ENCODE results near the gene SORBS2. TPM values are rescaled to one million over a fixed set of nuclear protein-coding genes. Genes with fewer than 3 reads are reported as not detected.

SORBS2 gene
- total RNA-seq, 1 experiment from 2014 or later, result 8.4 TPM

DNA sequence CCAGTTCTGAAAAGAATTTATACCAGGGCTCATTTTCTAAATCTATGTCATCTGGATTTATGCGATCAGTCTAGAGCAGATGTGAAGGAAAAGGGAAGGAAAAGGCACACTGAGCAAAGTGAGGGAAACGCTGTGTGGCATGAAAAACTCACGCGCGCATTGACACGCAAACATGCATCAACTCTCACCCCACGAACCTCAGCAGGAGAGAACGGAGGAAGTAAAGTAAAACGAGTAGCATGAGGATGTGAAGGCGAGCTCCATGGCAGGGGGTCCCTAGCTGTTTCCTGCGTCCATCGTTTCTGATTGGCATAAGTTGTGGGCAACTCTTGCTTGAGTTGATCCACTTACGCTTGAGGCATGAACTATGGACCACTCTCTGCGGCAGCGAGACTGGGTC lies 173.9 kb downstream of the SORBS2 start:
- intact Hi-C loops (cut with micrococcal nuclease; ENCODE audit: unreplicated experiment), result no loop called here
- H3K27ac ChIP-seq (ENCODE audit: low read length), result no peak overlapping the region
- TF ChIP-seq, protein P1, sequence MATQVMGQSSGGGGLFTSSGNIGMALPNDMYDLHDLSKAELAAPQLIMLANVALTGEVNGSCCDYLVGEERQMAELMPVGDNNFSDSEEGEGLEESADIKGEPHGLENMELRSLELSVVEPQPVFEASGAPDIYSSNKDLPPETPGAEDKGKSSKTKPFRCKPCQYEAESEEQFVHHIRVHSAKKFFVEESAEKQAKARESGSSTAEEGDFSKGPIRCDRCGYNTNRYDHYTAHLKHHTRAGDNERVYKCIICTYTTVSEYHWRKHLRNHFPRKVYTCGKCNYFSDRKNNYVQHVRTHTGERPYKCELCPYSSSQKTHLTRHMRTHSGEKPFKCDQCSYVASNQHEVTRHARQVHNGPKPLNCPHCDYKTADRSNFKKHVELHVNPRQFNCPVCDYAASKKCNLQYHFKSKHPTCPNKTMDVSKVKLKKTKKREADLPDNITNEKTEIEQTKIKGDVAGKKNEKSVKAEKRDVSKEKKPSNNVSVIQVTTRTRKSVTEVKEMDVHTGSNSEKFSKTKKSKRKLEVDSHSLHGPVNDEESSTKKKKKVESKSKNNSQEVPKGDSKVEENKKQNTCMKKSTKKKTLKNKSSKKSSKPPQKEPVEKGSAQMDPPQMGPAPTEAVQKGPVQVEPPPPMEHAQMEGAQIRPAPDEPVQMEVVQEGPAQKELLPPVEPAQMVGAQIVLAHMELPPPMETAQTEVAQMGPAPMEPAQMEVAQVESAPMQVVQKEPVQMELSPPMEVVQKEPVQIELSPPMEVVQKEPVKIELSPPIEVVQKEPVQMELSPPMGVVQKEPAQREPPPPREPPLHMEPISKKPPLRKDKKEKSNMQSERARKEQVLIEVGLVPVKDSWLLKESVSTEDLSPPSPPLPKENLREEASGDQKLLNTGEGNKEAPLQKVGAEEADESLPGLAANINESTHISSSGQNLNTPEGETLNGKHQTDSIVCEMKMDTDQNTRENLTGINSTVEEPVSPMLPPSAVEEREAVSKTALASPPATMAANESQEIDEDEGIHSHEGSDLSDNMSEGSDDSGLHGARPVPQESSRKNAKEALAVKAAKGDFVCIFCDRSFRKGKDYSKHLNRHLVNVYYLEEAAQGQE (IDR thresholded peaks at IDR 0.05; ENCODE audit: insufficient read depth in 1 of 2, low read depth in 2 of 2, low read length in 1 of 2), result no peak
- TF ChIP-seq POLR2AphosphoS5 (IDR thresholded peaks at IDR 0.05; ENCODE audit: low read depth, low read length) (no peak), TCF7L2 (IDR thresholded peaks at IDR 0.05; ENCODE audit: low read depth, low read length) (no peak), SIN3A (IDR thresholded peaks at IDR 0.05; ENCODE audit: borderline replicate concordance, insufficient read depth, low read depth, low read length) (no peak)
- TF ChIP-seq, protein P2, sequence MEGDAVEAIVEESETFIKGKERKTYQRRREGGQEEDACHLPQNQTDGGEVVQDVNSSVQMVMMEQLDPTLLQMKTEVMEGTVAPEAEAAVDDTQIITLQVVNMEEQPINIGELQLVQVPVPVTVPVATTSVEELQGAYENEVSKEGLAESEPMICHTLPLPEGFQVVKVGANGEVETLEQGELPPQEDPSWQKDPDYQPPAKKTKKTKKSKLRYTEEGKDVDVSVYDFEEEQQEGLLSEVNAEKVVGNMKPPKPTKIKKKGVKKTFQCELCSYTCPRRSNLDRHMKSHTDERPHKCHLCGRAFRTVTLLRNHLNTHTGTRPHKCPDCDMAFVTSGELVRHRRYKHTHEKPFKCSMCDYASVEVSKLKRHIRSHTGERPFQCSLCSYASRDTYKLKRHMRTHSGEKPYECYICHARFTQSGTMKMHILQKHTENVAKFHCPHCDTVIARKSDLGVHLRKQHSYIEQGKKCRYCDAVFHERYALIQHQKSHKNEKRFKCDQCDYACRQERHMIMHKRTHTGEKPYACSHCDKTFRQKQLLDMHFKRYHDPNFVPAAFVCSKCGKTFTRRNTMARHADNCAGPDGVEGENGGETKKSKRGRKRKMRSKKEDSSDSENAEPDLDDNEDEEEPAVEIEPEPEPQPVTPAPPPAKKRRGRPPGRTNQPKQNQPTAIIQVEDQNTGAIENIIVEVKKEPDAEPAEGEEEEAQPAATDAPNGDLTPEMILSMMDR (IDR thresholded peaks at IDR 0.05), result no peak
- no peaks in the 10 kb centered on the region for H3K9me3 ChIP-seq (ENCODE audit: control insufficient read depth, insufficient read depth, low read depth, low read length)
- H3K27me3 ChIP-seq (ENCODE audit: control insufficient read depth, insufficient read depth, low read length), result no peaks in the 10 kb centered on the region
- ChIA-PET CTCF (interaction anchor here (0.7 kb wide), 1 partner anchor 26 kb away, joined by 3 read pairs; no protein-coding TSS in a partner anchor), POLR2A (no interaction called here)
- H3K36me3 ChIP-seq (ENCODE audit: control insufficient read depth, insufficient read depth, low read length), result no peaks in the 10 kb centered on the region
- DNase-seq (ENCODE audit: low read depth, low spot score), result no peak
- H3K4me1 ChIP-seq (ENCODE audit: control insufficient read depth, insufficient read depth, low read length), result no peaks in the 10 kb centered on the region
- no peak overlapping the region for H3K4me3 ChIP-seq (ENCODE audit: low read depth in 2 of 2, low read length in 2 of 2)
- ATAC-seq, result no peak
- in situ Hi-C loops (cut with HindIII; ENCODE audit: low pct_unique_long_range_greater_than_20kb, low sequenced_read_pairs), result no loop called here
- no TSS peak for BruUV-seq (replicated peaks)

DNA sequence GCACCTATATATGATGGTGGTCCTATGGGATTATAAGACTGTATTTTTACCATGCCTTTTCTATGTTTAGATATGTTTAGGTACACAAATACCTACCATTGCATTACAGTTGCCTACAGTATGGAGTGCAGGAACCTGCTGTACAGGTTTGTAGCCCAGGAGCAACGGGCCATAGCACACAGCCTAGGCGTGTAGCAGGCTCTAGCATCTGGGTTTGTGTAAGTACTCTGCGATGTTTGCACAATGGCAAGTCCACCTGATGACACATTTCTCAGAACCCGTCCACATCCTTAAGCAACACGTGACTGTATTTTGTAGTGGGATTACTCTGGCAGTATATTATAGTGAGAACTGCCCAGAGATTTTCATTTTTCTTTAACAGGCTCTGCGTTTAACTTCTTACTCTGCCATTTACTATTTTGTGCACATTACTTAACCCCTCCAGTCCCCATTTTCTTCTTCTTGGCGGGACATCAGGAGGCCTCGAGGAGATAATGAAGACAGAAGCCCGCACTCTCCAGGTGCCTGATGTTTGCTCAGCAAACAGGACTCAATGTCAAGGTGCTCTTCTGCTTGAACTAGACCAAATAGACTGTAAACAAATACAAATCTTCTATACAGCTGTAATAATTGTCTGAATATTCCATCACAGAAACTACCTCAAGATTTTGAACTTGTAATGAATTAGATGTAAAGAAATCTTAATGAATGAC lies 174.7 kb downstream of the SORBS2 start:
- CTCF ChIA-PET, result no interaction called here

More for the DNA sequence above, 174.7 kb downstream of the SORBS2 start:
- Histone ChIP-seq H3K27me3 (ENCODE audit: control insufficient read depth, insufficient read depth, low read length) (no peaks in the 10 kb centered on the region), H3K4me3 (ENCODE audit: low read depth in 2 of 2, low read length in 2 of 2) (no peak overlapping the region), H3K36me3 (ENCODE audit: control insufficient read depth, insufficient read depth, low read length) (no peaks in the 10 kb centered on the region), H3K4me1 (ENCODE audit: control insufficient read depth, insufficient read depth, low read length) (no peaks in the 10 kb centered on the region), H3K27ac (ENCODE audit: low read length) (no peak overlapping the region), H3K9me3 (ENCODE audit: control insufficient read depth, insufficient read depth, low read depth, low read length) (no peaks in the 10 kb centered on the region)
- POLR2A ChIA-PET, result no interaction called here
- intact Hi-C loops (cut with micrococcal nuclease; ENCODE audit: unreplicated experiment), result no loop called here
- BruUV-seq (replicated peaks), result no TSS peak
- TF ChIP-seq, protein P1 (IDR thresholded peaks at IDR 0.05; ENCODE audit: insufficient read depth in 1 of 2, low read depth in 2 of 2, low read length in 1 of 2), result no peak
- TF ChIP-seq SIN3A (IDR thresholded peaks at IDR 0.05; ENCODE audit: borderline replicate concordance, insufficient read depth, low read depth, low read length), result no peak
- no peak for TF ChIP-seq POLR2AphosphoS5 (IDR thresholded peaks at IDR 0.05; ENCODE audit: low read depth, low read length)
- TF ChIP-seq TCF7L2 (IDR thresholded peaks at IDR 0.05; ENCODE audit: low read depth, low read length), result no peak
- TF ChIP-seq, protein P2 (IDR thresholded peaks at IDR 0.05), result no peak
- DNase-seq (ENCODE audit: low read depth, low spot score) (no peak), ATAC-seq (no peak)
- in situ Hi-C loops (cut with HindIII; ENCODE audit: low pct_unique_long_range_greater_than_20kb, low sequenced_read_pairs), result no loop called here
